Peyer's patch (tissue), 4 donors: ENCODE results near the gene CLNK. TPM values are rescaled to one million over a fixed set of nuclear protein-coding genes. Genes with fewer than 3 reads are reported as not detected.

Experiments
- DNase-seq, 3 donors: peaks; one replicate each; pipeline ENCODE4 v3.0.0-alpha.2; 2017 to 2019
- H3K27ac ChIP-seq, 4 donors: fragments of 200-600 bp; sonication (generic); one replicate each; pipeline ENCODE4 v1.5.1; 2016 to 2019
- H3K27me3 ChIP-seq, 2 donors: fragments of 200-600 bp; sonication (generic); one replicate each; pipeline ENCODE4 v1.5.1; 2019
- H3K36me3 ChIP-seq, 3 donors: fragments of 200-600 bp; sonication (generic); one replicate each; pipeline ENCODE4 v1.5.1; 2016 to 2019
- H3K4me1 ChIP-seq, 4 donors: fragments of 200-600 bp; sonication (generic); one replicate each; pipeline ENCODE4 v1.5.1; 2016 to 2019
- H3K4me3 ChIP-seq, 4 donors: fragments of 200-600 bp; sonication (generic); 1 replicate in 3 of 4; 2 replicates in 1 of 4; pipeline ENCODE4 v1.5.1; 2016 to 2019; ENCODE audit warnings: mild to moderate bottlenecking in 1 of 4
- H3K9me3 ChIP-seq, 4 donors: fragments of 200-600 bp; sonication (generic); one replicate each; pipeline ENCODE4 v1.5.1; 2016 to 2019; ENCODE audit warnings: mild to moderate bottlenecking in 1 of 4
- CTCF ChIP-seq, 6 experiments: fragments of 450-650 bp in 4 of 6; fragments of 200-600 bp in 2 of 6; sonication (generic) in 1 of 6; IDR thresholded peaks; one replicate each; pipeline ENCODE4 v1.5.1; 2017 to 2019; ENCODE audit warnings: antibody characterized with exemption in 6 of 6, mild to moderate bottlenecking in 3 of 6, moderate library complexity in 1 of 6
- POLR2A ChIP-seq, 2 donors: fragments of 450-650 bp; IDR thresholded peaks; one replicate each; pipeline ENCODE4 v1.5.1; 2017; ENCODE audit warnings: antibody characterized with exemption in 2 of 2, mild to moderate bottlenecking in 2 of 2, moderate library complexity in 2 of 2
- total RNA-seq, 4 donors: library from RNA; depleted of rRNA; stranded (reverse); fragments of >200 nt; gene quantifications; one replicate each; pipeline ENCODE4 v1.1.0, GENCODE V29; 2016

Gene CLNK
- total RNA-seq, 4 donors from 2014 or later: 0.13 to 4.1 TPM; not detected in 2

GRCh38 chr4:10532155-10532554, 152.4 kb downstream of the CLNK start:
- H3K27ac ChIP-seq: no peak overlapping the region
- H3K4me3 ChIP-seq: no peak overlapping the region
- H3K9me3 ChIP-seq: no peaks in the 10 kb centered on the region
- no peak for TF ChIP-seq POLR2A (IDR thresholded peaks at IDR 0.05)
- no peak for TF ChIP-seq CTCF (IDR thresholded peaks at IDR 0.05)
- no peaks in the 10 kb centered on the region for H3K36me3 ChIP-seq
- peaks cover 0 to 14% (median 0%) of the 10 kb centered on the region in 4 donors for H3K4me1 ChIP-seq
- no peaks in the 10 kb centered on the region for H3K27me3 ChIP-seq
- DNase-seq: no peak

- no peak for DNase-seq
- Histone ChIP-seq H3K36me3 (no peaks in the 10 kb centered on the region), H3K4me1 (peaks cover 0 to 14% (median 0%) of the 10 kb centered on the region in 4 donors), H3K4me3 (no peak overlapping the region), H3K27me3 (no peaks in the 10 kb centered on the region), H3K9me3 (no peaks in the 10 kb centered on the region), H3K27ac (no peak overlapping the region)
- TF ChIP-seq CTCF (IDR thresholded peaks at IDR 0.05): no peak
- no peak for TF ChIP-seq POLR2A (IDR thresholded peaks at IDR 0.05)
Measured at GRCh38 chr4:10530137-10530786, 154.3 kb downstream of the CLNK start.

- TF ChIP-seq POLR2A (IDR thresholded peaks at IDR 0.05) (no peak), CTCF (IDR thresholded peaks at IDR 0.05) (no peak)
- peak in 1 of 3 donors; percentile 67 for DNase-seq
- H3K27ac ChIP-seq: no peak overlapping the region
Measured at GRCh38 chr4:10529291-10530136, 155.1 kb downstream of the CLNK start.

GRCh38 chr4:10527438-10527837, 157.1 kb downstream of the CLNK start:
- Histone ChIP-seq H3K4me3 (no peak overlapping the region), H3K27me3 (no peaks in the 10 kb centered on the region), H3K27ac (no peak overlapping the region), H3K9me3 (no peaks in the 10 kb centered on the region), H3K4me1 (peaks cover 0 to 14% (median 0%) of the 10 kb centered on the region in 4 donors), H3K36me3 (no peaks in the 10 kb centered on the region)
- TF ChIP-seq POLR2A (IDR thresholded peaks at IDR 0.05): no peak
- no peak for TF ChIP-seq CTCF (IDR thresholded peaks at IDR 0.05)
- DNase-seq: no peak

More at GRCh38 chr4:10529291-10530136, 155.1 kb downstream of the CLNK start:
- peaks cover 0 to 14% (median 0%) of the 10 kb centered on the region in 4 donors for H3K4me1 ChIP-seq
- H3K4me3 ChIP-seq: no peak overlapping the region
- no peaks in the 10 kb centered on the region for H3K27me3 ChIP-seq
- H3K9me3 ChIP-seq: no peaks in the 10 kb centered on the region
- H3K36me3 ChIP-seq: no peaks in the 10 kb centered on the region

- DNase-seq: peak in 1 of 3 donors; percentile 59
- no peaks in the 10 kb centered on the region for H3K36me3 ChIP-seq
- H3K9me3 ChIP-seq: no peaks in the 10 kb centered on the region
- no peaks in the 10 kb centered on the region for H3K27me3 ChIP-seq
- H3K27ac ChIP-seq: peak overlapping the region in 1 of 4 donors; percentile 1
- peaks cover 0 to 14% (median 0%) of the 10 kb centered on the region in 4 donors for H3K4me1 ChIP-seq
- no peak overlapping the region for H3K4me3 ChIP-seq
- TF ChIP-seq POLR2A (IDR thresholded peaks at IDR 0.05) (no peak), CTCF (IDR thresholded peaks at IDR 0.05) (peak in 3 of 6 experiments; percentile 25 to 28 (median 27))
Measured at GRCh38 chr4:10526429-10527222, 157.9 kb downstream of the CLNK start.
